ENCODE data around the gene ASCC1.
A peak's percentile ranks its signal among the peaks of the same experiment; 100 is the strongest.

ASCC1 gene, protein sequence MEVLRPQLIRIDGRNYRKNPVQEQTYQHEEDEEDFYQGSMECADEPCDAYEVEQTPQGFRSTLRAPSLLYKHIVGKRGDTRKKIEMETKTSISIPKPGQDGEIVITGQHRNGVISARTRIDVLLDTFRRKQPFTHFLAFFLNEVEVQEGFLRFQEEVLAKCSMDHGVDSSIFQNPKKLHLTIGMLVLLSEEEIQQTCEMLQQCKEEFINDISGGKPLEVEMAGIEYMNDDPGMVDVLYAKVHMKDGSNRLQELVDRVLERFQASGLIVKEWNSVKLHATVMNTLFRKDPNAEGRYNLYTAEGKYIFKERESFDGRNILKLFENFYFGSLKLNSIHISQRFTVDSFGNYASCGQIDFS

DNA sequence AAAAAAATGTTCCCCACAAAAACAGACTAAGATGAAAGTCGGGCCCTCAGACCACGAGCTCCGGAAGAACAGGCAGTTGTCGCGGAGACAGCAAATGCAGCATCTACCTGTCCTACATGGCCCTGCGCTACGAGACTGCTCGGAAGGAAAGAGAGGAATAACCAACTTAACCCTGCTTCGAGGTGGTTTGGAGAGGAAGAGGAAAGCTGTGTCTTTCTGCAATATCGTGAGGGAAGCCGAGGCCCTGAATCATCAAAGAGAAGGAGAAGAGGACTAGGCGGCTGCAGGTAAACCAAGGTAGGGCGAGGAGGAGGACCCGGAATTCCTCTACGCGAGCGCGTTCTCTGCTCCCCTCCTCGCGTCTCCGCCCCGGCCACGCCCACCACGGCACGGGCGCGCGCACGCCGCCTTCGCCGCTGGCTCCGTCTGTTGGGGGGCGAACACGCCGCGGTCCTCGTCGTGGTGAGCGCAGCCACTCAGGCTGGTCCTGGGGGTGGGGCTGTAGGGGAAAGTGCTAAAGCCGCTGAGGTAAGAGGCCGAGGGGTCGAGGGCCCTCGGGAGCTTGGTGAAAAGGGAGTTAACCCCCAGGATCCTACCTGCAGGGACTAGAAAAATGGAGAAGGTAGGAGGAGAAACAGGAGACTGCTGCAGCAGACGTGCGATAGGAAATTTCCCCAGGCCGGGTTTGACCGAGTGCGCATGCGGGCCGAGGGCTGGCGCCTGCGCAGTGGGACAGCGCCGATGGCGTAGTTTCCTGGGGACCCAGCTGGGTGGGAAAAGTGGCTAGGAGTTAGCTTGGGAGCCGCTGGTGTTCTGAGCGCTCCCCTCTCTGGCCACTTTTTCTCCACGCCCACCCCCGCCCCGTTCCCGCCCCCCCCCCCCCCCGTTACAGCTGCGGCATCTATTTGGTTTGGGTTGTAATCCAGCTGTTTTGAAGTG lies at the start of gene ASCC1, which contains the start of gene ANAPC16:
Gene ASCC1 (minus strand): TSS at position 666 of the 939 bp plus-strand sequence. CDS start 2,978 bp downstream, outside the sequence.
Gene ANAPC16 (plus strand): TSS at position 402 of the 939 bp plus-strand sequence. CDS start 7,903 bp downstream, outside the sequence.
- TF ChIP-seq, protein P1, sequence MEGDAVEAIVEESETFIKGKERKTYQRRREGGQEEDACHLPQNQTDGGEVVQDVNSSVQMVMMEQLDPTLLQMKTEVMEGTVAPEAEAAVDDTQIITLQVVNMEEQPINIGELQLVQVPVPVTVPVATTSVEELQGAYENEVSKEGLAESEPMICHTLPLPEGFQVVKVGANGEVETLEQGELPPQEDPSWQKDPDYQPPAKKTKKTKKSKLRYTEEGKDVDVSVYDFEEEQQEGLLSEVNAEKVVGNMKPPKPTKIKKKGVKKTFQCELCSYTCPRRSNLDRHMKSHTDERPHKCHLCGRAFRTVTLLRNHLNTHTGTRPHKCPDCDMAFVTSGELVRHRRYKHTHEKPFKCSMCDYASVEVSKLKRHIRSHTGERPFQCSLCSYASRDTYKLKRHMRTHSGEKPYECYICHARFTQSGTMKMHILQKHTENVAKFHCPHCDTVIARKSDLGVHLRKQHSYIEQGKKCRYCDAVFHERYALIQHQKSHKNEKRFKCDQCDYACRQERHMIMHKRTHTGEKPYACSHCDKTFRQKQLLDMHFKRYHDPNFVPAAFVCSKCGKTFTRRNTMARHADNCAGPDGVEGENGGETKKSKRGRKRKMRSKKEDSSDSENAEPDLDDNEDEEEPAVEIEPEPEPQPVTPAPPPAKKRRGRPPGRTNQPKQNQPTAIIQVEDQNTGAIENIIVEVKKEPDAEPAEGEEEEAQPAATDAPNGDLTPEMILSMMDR (IDR thresholded peaks at IDR 0.05; ENCODE audit: low read depth, low read length), result no peak
- H3K4me3 ChIP-seq (ENCODE audit: low read depth, low read length), result peak within 1 kb of the TSS; percentile 87
- in situ Hi-C loops (cut with HindIII; ENCODE audit: low sequenced_read_pairs), result no loop called here
- peak; percentile 95 for DNase-seq (ENCODE audit: low read depth, low spot score)

DNA sequence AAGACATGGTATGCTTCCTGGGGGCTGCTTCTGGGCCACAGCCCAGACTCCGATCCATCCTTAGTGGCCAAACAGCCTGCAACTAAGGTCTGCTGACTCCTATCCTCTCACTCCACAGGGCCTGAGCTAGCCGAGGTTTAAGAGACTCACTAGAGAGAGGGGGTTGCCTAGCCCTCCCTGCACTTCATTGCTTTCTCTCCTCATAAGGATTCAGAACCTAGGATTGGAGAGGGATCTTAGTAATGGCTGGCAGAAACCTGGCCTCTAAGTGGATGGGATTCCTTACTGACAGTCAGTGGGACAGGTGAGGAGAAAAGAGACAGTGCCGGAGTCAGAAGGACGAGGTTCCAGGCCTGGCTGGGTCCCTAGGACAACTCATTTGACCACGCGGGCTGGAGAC lies 49.4 kb upstream of the ASCC1 start:
- DNase-seq (ENCODE audit: low read depth, low spot score), result no peak
- no peak overlapping the region for H3K4me3 ChIP-seq (ENCODE audit: low read depth, low read length)
- TF ChIP-seq, protein P1 (IDR thresholded peaks at IDR 0.05; ENCODE audit: low read depth, low read length), result no peak
- in situ Hi-C loops (cut with HindIII; ENCODE audit: low sequenced_read_pairs), result no loop called here

DNA sequence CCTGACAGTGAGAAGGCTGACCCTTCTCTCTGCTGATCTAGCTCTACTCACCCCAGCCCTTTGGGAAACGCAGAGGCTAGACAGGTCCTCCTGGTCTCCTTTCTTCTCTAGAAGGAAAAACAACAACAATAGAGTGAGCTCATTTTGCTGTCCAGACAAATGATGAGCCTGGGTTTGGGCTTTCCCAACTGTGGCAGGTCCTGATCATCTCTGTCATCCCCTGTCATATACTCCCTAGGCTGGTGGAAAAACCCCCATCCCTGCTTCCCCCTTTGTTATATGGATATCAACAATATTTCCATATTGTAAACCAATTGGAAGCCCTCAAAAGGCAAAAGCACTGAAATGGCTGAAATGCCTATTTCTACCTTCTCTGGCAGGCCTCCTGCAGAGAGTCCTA lies 48.5 kb upstream of the ASCC1 start:
- TF ChIP-seq, protein P1 (IDR thresholded peaks at IDR 0.05; ENCODE audit: low read depth, low read length), result no peak
- DNase-seq (ENCODE audit: low read depth, low spot score), result no peak
- in situ Hi-C loops (cut with HindIII; ENCODE audit: low sequenced_read_pairs), result no loop called here
- no peak overlapping the region for H3K4me3 ChIP-seq (ENCODE audit: low read depth, low read length)

DNA sequence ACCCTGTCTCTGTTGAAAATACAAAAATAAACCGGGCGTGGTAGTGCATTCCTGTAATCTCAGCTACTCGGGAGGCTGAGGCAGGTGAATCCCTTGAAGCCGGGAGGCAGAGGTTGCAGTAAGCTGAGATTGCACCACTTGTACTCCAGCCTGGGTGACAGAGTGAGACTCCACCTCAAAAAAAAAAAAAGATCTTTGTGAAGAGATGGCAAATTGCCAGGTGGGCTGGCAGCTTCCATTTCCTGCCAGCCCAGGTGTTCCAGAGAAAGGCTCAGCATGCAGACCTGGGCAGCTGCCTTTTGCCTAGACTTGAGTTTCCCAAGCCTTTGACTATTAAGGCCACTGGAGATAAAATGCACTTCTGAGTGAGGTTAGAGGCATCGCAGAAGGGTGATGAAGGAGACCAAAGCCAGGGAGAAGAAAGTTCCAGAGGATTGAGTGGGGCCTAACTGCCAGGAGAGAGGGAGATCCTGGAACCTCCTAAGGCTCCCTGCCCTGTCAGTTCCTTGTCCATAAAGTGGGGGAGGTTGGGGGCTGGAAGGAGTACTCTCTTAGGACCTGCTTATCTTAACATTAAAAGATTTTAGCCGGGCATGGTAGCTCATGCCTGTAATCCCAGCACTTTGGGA lies 47.7 kb upstream of the ASCC1 start:
- DNase-seq (ENCODE audit: low read depth, low spot score), result no peak
- TF ChIP-seq, protein P1 (IDR thresholded peaks at IDR 0.05; ENCODE audit: low read depth, low read length), result no peak

DNA sequence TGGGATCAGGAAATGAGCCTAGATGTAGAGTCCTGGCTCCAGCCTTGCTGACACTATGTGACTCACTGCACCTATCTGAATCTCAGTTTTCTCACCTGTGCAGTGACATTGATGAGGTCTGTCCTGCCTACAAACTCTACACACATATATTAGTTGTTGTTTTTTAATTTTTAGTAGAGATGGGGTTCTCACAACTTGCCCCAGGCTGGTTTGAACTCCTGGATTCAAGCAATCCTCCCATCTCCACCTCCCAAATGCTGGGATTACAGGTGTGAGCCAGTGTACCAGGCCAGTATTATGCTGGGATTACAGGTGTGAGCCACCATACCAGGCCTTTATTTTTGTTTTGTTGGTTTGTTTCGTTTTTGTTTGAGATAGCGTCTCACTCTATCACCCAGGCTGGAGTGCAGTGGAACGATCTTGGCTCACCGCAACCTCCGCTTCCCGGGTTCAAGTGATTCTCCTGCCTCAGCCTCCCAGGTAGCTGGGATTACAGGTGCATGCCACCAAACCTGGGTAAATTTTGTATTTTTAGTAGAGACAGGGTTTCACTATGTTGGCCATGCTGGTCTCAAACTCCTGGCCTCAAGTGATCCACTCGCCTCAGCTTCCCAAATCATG lies 45.8 kb upstream of the ASCC1 start:
- H3K4me3 ChIP-seq (ENCODE audit: low read depth, low read length), result no peak overlapping the region
- peak; percentile 17 for DNase-seq (ENCODE audit: low read depth, low spot score)
- in situ Hi-C loops (cut with HindIII; ENCODE audit: low sequenced_read_pairs), result no loop called here
- TF ChIP-seq, protein P1 (IDR thresholded peaks at IDR 0.05; ENCODE audit: low read depth, low read length), result no peak

More for the DNA sequence above, 47.7 kb upstream of the ASCC1 start:
- in situ Hi-C loops (cut with HindIII; ENCODE audit: low sequenced_read_pairs), result no loop called here
- no peak overlapping the region for H3K4me3 ChIP-seq (ENCODE audit: low read depth, low read length)

All from astrocyte of the spinal cord (primary cell).